KBM-7 (cell line): ENCODE measurements around the gene CDKAL1.

Experiments
- DNase-seq: peaks from one replicate; pipeline ENCODE4 v3.0.0-alpha.2; 2015
- in situ Hi-C: fragments of 300-500 bp; cut with MboI; formaldehyde crosslinking; loops from 2 replicates; pipeline ENCODE4 v1.14.3; 2020; ENCODE audit warnings: low sequenced_read_pairs, low pct_unique_long_range_greater_than_20kb, mixed read lengths

CDKAL1 gene

GRCh38 chr6:20691185-20691584 is 156.9 kb downstream of the CDKAL1 start:
- DNase-seq = no peak
- in situ Hi-C loops = no loop called here

GRCh38 chr6:20692023-20692422 is 157.8 kb downstream of the CDKAL1 start:
- DNase-seq = no peak
- in situ Hi-C loops = no loop called here

GRCh38 chr6:20693466-20694063 is 159.3 kb downstream of the CDKAL1 start:
- in situ Hi-C loops = no loop called here
- DNase-seq = peak; percentile 15

DNA sequence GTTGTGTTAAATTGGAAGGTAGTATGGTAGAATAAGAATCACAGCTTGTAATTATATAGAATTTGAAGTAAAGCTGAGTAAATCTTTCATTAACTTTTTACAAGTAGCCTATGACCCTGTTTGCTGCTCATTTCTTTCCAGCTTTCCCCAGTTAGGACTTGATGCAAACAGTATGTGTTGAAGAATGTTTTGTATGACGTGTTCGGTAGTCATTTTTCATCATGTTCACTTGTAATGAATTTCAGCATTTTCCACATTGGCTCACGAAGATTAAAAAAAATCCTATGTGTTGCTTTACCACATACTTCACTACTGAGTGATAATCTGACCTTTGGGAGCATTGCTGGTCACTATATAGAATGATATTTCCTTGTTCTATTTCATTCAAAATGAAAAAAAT is 162.4 kb downstream of the CDKAL1 start:
- DNase-seq = no peak
- in situ Hi-C loops = no loop called here

- no peak for DNase-seq
- in situ Hi-C loops = no loop called here
Observed at GRCh38 chr6:20698675-20699074, 164.4 kb downstream of the CDKAL1 start.

DNA sequence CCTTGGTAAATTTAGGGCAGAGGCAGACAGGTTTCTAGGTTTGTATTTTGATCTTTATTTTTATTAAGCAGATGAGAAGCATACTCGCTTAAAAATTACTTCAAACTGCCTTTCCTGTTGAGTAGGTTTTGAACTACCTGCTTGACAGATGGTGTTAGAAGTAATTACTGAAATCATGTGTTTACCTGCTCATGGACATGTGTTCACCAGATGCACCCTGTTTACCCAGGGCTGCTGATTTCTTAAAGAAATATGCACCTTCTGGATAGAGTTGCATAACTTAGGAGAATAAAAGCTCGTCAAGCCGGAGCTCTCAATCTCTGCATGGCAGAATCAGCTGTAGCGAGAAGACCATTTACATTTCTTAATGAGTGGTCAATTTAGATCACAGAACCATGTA is 165.1 kb downstream of the CDKAL1 start:
- no peak for DNase-seq
- in situ Hi-C loops = no loop called here

- in situ Hi-C loops = no loop called here
- no peak for DNase-seq
Observed at GRCh38 chr6:20700375-20700774, 166.1 kb downstream of the CDKAL1 start.

GRCh38 chr6:20702366-20702765 is 168.1 kb downstream of the CDKAL1 start:
- no peak for DNase-seq
- in situ Hi-C loops = no loop called here

DNA sequence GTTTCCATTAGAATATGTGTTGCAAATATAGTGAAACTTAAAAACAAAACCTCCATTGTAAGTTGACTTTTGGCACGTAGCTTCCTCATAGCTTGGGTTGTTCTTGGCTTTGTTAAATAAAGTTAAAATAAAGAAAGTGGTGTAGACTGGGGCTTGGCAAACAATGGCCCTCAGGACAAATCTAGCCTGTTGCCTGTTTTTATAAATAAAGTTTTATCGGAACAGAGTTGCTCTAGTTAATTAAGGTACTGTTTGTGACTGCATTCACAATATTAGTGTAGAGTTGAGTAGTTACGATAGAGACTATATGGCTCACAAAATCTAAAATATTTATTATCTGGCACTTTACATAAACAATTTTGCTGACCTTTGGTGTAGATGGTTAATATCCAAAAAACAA is 168.8 kb downstream of the CDKAL1 start:
- in situ Hi-C loops = no loop called here
- DNase-seq = no peak

GRCh38 chr6:20704325-20705025 is 170.2 kb downstream of the CDKAL1 start:
- DNase-seq = no peak
- in situ Hi-C loops = no loop called here

GRCh38 chr6:20705741-20706140 is 171.5 kb downstream of the CDKAL1 start:
- no peak for DNase-seq
- in situ Hi-C loops = no loop called here

- DNase-seq = no peak
- in situ Hi-C loops = no loop called here
Observed at GRCh38 chr6:20706238-20706938, 172.1 kb downstream of the CDKAL1 start.

GRCh38 chr6:20706939-20707485 is 172.8 kb downstream of the CDKAL1 start:
- in situ Hi-C loops = no loop called here
- no peak for DNase-seq

DNA sequence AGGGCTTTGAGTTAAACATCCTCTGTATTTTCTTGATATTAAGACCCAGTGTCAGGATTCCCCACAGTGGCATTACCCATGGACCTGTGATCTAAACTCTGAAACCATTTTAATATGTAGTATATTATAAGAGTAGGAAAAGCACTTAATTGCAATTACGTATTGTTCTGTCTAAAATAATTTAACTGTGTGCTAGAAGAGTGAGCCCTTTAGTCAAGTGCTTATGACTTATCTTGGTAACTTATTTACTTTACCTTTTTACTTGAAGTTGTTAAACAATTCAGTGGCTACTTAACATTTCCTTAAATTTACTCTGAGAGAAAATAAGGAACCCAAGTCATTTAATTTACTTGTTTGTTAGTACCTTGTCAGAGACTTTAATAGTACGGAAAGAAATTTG is 173.6 kb downstream of the CDKAL1 start:
- in situ Hi-C loops = no loop called here
- no peak for DNase-seq

DNA sequence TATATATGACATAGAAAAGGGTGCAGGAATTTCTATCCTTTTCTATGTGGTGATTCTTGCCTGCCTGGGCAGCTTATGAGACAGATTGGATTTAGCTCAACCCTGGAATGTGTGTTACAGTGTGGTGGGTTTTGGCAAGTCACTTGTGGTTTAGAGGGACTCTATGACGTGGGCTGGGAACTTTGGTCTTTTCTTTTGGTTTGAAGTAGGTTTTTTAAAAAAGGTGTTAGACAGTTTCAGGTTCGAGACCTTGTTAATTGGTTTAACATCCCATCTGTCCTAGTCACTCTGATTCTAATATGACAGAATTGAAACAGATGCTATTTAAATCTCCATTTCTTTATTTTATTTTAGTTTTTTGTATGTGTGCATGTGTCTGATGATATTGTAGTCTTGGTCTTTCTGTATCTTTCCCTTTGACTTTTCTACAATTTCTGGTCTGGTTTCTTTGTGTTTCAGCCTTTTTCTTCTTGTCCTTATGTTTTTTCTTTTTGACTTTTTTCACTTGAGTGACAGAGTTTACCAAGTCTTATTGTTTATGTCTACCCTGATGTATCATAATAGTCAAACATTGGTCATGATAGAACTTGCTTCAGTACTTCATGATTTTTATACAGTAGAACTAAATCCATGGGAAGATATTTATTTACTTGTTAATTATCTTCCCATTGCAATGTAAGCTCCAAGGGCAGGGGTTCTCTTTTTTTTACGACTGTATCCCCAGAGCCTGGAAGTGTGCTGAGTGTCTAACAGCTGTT is 174.3 kb downstream of the CDKAL1 start:
- peak; percentile 28 for DNase-seq
- in situ Hi-C loops = no loop called here

- in situ Hi-C loops = no loop called here
- DNase-seq = no peak
Observed at GRCh38 chr6:20709451-20709850, 175.2 kb downstream of the CDKAL1 start.

DNA sequence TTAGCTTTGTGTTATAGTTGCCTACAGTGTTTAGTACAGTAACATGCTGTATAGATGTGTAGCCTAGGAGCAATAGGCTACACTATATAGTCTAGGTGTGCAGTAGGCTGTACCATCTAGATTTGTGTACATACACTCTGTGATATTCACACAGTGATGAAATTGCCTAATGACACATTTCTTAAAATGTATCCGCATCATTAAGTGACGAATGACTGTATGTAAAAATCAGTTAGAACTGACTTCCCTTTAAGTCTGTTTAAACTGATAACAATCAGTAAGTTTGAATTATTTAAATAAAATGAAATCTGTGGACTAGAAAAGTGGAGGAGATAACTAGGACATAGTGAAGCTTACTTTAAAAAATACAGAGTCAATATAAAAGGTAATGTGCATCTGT is 176.1 kb downstream of the CDKAL1 start:
- in situ Hi-C loops = no loop called here

GRCh38 chr6:20711518-20711917 is 177.3 kb downstream of the CDKAL1 start:
- DNase-seq = no peak
- in situ Hi-C loops = no loop called here

More for the DNA sequence above, 176.1 kb downstream of the CDKAL1 start:
- DNase-seq = no peak

GRCh38 chr6:20712011-20712410 is 177.8 kb downstream of the CDKAL1 start:
- DNase-seq = no peak
- in situ Hi-C loops = no loop called here
